IMR-90 (cell line): Measurements from ENCODE around the gene PALLD.

Experiments used
- BHLHE40 ChIP-seq: fragments of 150-350 bp; IDR thresholded peaks from 2 replicates; pipeline ENCODE4 v1.6.1; 2016; ENCODE audit warnings: mild to moderate bottlenecking, low read depth, low read length
- CHD1 ChIP-seq: IDR thresholded peaks from 2 replicates; pipeline ENCODE4 v1.6.1; 2012; ENCODE audit warnings: low read depth, low read length, improper control_type of control experiment
- CTCF ChIP-seq: conservative IDR thresholded peaks from 2 replicates; pipeline ENCODE4 v1.5.1; 2012; ENCODE audit warnings: mild to moderate bottlenecking, low read depth, low read length, improper control_type of control experiment
- FOS ChIP-seq: fragments of 150-350 bp; IDR thresholded peaks from 2 replicates; pipeline ENCODE4 v1.6.1; 2016; ENCODE audit warnings: low read depth, low read length
- MAZ ChIP-seq: IDR thresholded peaks from 2 replicates; pipeline ENCODE4 v1.6.1; 2012; ENCODE audit warnings: low read depth, mild to moderate bottlenecking, low read length, improper control_type of control experiment, moderate library complexity, borderline replicate concordance
- NFE2L2 ChIP-seq: fragments of 150-350 bp; IDR thresholded peaks from 2 replicates; pipeline ENCODE4 v1.6.1; 2016; ENCODE audit warnings: low read depth, mild to moderate bottlenecking, low read length
- POLR2A ChIP-seq: IDR thresholded peaks from 2 replicates; pipeline ENCODE4 v1.6.1; 2012; ENCODE audit warnings: mild to moderate bottlenecking, low read depth, low read length
- RAD21 ChIP-seq: IDR thresholded peaks from 2 replicates; pipeline ENCODE4 v1.6.1; 2012; ENCODE audit warnings: low read length, improper control_type of control experiment

DNA sequence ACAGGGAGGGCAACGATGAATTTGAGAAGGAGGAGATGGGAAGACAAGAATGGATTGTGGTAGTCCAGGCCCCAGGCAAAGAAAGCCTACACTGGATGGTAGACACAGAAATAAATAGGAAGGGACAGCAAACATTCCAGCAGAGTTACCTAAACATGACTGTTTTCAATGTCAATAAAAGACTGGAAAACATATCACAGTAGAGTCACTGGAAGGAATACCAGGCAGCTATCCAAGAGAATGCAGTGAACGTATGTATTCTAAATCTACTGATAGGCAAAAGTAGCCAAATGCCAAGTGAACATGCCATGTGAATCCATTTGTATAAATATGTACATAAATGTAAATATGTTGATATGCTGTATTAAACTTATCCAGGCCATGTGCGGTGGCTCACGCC, 183.0 kb downstream of the PALLD start:
- TF ChIP-seq POLR2A: no peak
- TF ChIP-seq CTCF: no peak
- no peak for TF ChIP-seq RAD21
- no peak for TF ChIP-seq NFE2L2
- no peak for TF ChIP-seq MAZ
- no peak for TF ChIP-seq FOS
- no peak for TF ChIP-seq BHLHE40
- TF ChIP-seq CHD1: no peak
